ENCODE results near the gene SRBD1.
A peak's percentile ranks its signal among the peaks of the same experiment; 100 is the strongest.

SRBD1 gene

GRCh38 chr2:45543257-45543656 is 67.8 kb downstream of the SRBD1 start:
- no peak for DNase-seq

- no peak for DNase-seq
Measured at GRCh38 chr2:45542013-45542412, 69.1 kb downstream of the SRBD1 start.

- DNase-seq: no peak
Measured at GRCh38 chr2:45541450-45541849, 69.6 kb downstream of the SRBD1 start.

DNA sequence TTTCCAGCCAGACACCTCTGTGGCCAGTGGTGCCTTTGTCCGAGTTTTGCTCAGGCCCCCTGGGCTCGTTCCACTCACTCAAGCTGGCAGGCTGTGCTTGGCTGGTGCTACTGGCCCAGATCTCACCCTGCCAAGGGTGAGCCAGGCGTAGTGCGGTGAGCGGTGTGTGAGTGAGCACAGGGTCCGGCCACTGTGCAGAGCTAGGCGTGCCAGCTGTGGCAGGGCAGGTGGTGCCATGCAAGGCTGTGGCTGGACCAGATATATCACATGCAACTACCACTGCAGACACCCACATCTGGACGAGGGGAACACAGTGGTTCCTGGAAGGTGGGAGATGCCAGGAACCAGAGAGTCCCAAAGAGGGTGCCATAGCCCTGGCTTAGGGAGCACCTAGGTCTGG is 70.1 kb downstream of the SRBD1 start:
- no peak for DNase-seq

DNA sequence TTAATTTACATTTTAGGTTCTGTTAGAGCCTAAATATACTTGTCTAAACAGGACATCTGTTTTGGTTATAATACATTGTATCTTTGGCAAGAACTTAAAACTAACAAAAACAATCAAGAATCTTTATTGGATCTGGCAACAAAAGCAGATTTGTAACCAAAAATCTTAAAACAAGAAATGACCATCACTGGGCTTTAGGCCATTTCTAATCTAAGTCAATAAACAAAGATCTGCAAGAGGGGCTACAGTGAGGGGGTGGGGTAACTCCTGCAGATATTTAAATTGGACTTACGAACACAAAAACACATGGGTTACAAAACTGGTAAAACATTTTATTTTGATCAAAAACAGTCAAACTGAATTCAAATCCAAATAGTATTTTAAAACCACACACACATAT is 77.3 kb downstream of the SRBD1 start:
- DNase-seq: no peak

GRCh38 chr2:45532181-45532580 is 78.9 kb downstream of the SRBD1 start:
- no peak for DNase-seq

- no peak for DNase-seq
Measured at GRCh38 chr2:45524016-45524415, 87.1 kb downstream of the SRBD1 start.

DNA sequence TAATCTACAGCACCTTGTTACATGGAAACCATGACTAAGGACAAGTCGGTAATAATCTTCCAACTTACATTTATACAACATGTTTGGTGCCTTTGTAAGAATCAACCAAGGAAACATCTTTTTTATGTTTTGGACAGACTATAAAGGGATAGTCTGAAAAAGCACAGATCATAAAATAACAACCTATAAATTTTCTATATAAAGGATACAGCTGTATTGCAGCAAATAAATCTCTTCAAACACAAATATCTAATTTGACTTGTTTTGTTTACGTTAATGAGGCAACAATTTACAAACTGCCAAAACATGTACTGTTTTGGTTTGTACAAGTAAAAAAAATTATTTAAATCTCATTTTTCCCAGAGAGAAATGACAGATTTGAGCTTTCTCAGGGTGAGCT is 92.5 kb downstream of the SRBD1 start:
- DNase-seq: no peak

GRCh38 chr2:45510701-45511420 is 100.2 kb downstream of the SRBD1 start:
- no peak for DNase-seq

DNA sequence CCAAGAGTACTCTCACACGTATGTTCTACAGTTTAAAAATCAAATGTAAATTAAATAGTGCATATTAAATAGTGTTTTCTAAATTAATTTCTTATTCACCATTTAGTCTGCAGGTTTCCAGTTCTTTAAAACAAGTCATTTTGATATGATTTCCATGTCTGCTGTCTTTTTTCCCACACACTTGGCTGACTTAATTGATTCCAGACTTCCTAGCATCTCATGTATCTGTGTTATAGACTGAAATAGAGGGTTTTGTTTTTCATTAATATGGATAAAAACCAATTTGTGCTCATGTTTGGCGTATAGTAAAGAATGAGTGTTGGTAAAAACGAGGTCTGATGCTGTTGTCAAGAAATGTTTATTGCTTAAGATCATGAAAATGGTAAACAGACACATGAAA is 104.3 kb downstream of the SRBD1 start:
- no peak for DNase-seq

- no peak for DNase-seq
Measured at GRCh38 chr2:45505138-45505537, 105.9 kb downstream of the SRBD1 start.

- no peak for DNase-seq
Measured at GRCh38 chr2:45498661-45499550, 112.2 kb downstream of the SRBD1 start.

DNA sequence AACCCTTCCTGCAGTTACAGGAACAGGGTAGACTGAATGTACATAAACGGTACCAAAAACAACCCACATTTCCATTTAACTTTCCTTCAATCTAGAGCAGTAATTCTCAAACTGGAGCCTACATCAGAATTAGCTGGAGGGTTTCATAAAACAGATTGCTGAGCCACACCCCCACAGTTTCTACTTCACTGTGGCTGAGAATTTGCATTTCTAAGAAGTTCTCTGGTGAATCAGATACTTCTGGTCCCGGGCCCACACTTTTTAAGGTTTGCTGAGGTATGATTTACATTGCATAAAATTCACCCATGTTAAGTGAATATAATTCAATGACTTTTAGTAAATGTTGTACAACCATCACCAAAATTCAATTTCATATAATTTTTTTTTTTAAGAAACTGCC is 113.7 kb downstream of the SRBD1 start:
- DNase-seq: peak in 1 of 2 donors; percentile 28

DNA sequence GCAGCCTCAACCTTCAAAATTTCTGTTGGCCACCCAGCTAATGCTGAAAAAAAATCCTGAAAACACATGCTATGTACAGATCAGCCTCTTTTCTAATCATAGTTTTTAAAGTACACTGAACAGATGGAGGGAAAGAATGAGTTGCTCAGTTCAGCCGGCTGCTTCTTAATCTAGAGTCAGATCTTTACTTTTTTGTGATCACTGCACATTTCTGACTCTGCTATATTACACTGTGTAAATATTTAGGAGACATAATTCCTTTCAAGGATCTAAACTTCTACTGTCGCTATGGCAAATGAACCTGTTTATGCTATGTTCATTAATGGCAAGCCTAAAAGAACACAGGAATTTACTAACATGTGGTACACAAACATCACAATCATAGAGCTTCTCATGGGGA is 114.2 kb downstream of the SRBD1 start:
- no peak for DNase-seq

DNA sequence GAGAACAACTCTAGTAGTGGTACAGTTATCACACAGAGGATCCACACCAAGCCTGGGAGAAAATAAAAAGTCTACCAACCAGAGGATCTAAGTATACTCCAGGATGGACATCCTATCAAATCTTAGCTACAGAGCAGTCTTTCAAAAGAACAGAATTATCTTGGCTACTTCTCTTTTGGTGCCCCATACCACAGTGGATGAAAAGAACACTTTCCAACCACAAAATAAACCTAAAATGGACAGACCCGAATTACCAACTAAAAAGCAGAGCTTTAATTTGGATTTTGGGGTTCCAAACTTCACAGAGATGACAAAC is 116.1 kb downstream of the SRBD1 start:
- DNase-seq: no peak

DNA sequence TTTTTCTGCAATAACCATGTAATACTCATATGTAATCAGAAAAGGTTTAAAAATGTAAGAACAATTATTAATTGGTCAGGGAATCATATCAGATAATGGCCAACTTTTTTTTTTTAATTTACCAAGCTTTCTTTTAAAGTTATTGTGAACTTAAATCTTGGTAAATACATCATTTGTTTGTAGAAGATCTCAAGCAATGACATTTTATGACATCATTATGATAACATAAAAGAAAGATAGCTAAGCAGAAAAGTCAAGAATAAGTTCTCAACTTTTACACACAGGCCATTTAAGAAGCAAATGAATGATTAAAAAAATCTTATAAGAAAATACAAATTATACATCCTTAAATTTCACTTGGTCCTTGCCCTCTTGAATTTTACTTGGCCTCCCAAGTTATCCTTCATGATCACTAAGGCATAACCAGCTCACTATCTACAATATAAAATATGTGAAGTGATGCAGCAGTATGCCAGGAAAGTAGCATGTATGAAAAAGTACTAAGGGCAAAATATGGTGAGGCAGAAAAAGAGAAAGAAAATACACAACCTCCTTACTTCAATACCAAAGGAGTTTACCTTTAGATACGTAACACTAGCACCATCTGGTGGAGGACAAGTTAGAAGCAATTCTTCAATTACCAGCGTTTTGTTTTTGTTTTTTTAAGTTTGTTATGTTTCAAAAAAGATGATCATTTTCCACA is 116.6 kb downstream of the SRBD1 start:
- DNase-seq: peak in 1 of 2 donors; percentile 58

DNA sequence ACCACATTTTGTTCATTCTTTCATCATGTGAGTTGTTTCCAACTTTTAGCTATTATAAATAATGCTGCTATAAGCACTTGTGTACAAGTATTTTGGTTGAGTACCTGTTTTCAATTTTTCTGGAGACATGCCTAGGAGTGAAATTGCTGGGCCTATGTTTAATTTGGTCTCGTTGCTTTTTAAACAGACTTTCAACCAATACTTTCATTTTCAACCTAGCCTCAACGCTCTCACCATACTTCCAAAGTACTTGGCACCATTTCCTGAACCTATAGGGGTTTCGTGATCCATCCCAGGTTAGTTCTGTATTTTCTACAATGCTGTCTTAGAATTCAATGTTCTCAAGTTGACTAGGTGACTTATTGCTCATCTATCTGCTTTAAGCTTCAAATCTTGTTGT is 126.1 kb downstream of the SRBD1 start:
- no peak for DNase-seq

GRCh38 chr2:45483997-45484396 is 127.1 kb downstream of the SRBD1 start:
- DNase-seq: no peak

- DNase-seq: no peak
Measured at GRCh38 chr2:45477546-45477945, 133.5 kb downstream of the SRBD1 start.

DNA sequence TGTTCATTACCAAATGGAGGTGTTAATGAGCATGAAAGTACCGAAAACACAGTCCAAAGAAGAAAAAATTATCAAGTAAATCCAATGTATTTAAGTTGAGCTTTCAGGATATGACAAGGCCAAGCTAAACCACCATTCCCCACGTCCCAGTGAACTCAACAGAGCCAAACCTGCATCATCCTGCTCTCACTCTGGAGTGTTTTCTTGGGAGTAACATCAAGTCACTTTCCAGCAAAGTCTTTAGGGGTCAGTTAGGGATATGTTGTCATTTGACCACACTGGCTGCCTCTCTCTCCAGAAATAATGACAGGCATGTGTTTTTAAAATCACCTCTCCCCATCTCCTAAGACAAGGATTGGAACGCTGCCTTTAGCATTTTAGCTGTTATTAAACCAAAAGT is 140.5 kb downstream of the SRBD1 start:
- no peak for DNase-seq

GRCh38 chr2:45469314-45470099 is 141.6 kb downstream of the SRBD1 start:
- DNase-seq: no peak

DNA sequence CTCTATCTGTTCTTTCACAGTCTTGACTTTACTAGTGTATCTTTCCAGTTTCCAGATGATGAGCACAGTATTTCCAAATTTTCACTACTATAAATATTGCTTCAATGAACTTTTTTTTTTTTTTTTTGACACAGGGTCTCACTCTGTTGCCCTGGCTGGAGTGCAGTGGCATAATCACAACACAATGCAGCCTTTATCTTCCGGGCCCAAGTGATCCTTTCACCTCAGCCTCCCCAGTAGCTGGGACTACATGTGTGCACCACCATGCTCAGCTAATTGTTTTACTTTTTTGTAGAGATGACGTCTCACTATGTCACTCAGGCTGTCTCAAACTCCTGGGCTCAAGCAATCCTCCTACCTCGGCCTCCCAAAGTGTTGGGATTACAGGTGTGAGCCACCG is 142.8 kb downstream of the SRBD1 start:
- DNase-seq: no peak

- DNase-seq: no peak
Measured at GRCh38 chr2:45466053-45466452, 145.0 kb downstream of the SRBD1 start.

Data from hippocampal formation (tissue), 2 donors.